ENCODE data around the gene POLA1. TPM values are rescaled to one million over a fixed set of nuclear protein-coding genes. Genes with fewer than 3 reads are reported as not detected.
"Not testable (repeated sequence)": the region's sequence is repeated elsewhere in the genome, so short reads cannot be mapped to it uniquely, and the experiment has no call there.

The POLA1 gene
- total RNA-seq, 1 donor from 2014 or later, result 11.1 TPM

- no peak for TF ChIP-seq CTCF (IDR thresholded peaks at IDR 0.05)
- ATAC-seq, result no peak
Observed at GRCh38 chrX:24860140-24860539, 166.4 kb downstream of the POLA1 start.

GRCh38 chrX:24862343-24862742, 168.6 kb downstream of the POLA1 start:
- H3K36me3 ChIP-seq, result no peaks in the 10 kb centered on the region
- H3K9me3 ChIP-seq, result no peaks in the 10 kb centered on the region
- H3K27ac ChIP-seq, result no peak overlapping the region
- H3K4me3 ChIP-seq, result no peak overlapping the region
- no peak for DNase-seq
- no peak for ATAC-seq
- no peaks in the 10 kb centered on the region for H3K4me1 ChIP-seq
- TF ChIP-seq CTCF (IDR thresholded peaks at IDR 0.05), result no peak
- intact Hi-C loops (cut with DNase I), result no loop called here
- H3K27me3 ChIP-seq, result no peaks in the 10 kb centered on the region

More at GRCh38 chrX:24860140-24860539, 166.4 kb downstream of the POLA1 start:
- DNase-seq, result no peak
- Histone ChIP-seq H3K4me3 (no peak overlapping the region), H3K27ac (no peak overlapping the region), H3K27me3 (no peaks in the 10 kb centered on the region), H3K9me3 (no peaks in the 10 kb centered on the region), H3K36me3 (no peaks in the 10 kb centered on the region), H3K4me1 (no peaks in the 10 kb centered on the region)
- intact Hi-C loops (cut with DNase I), result no loop called here

- not testable (repeated sequence) for H3K4me3 ChIP-seq, ATAC-seq
Observed at GRCh38 chrX:24863779-24864178, 170.1 kb downstream of the POLA1 start.

GRCh38 chrX:24870143-24870542, 176.4 kb downstream of the POLA1 start:
- Histone ChIP-seq H3K4me1 (no peaks in the 10 kb centered on the region), H3K27ac (no peak overlapping the region), H3K36me3 (no peaks in the 10 kb centered on the region), H3K9me3 (no peaks in the 10 kb centered on the region), H3K4me3 (no peak overlapping the region), H3K27me3 (no peaks in the 10 kb centered on the region)
- no peak for TF ChIP-seq CTCF (IDR thresholded peaks at IDR 0.05)
- ATAC-seq (peak; percentile 80), DNase-seq (no peak)
- intact Hi-C loops (cut with DNase I), result no loop called here

More at GRCh38 chrX:24863779-24864178, 170.1 kb downstream of the POLA1 start:
- H3K27me3 ChIP-seq; intact Hi-C loops (cut with DNase I); H3K27ac ChIP-seq; H3K9me3 ChIP-seq; H3K4me1 ChIP-seq; H3K36me3 ChIP-seq; DNase-seq: not testable (repeated sequence)

- no peak for DNase-seq
- no peak for ATAC-seq
- H3K9me3 ChIP-seq, result no peaks in the 10 kb centered on the region
- no peak overlapping the region for H3K4me3 ChIP-seq
- TF ChIP-seq CTCF (IDR thresholded peaks at IDR 0.05), result no peak
- no peaks in the 10 kb centered on the region for H3K27me3 ChIP-seq
- intact Hi-C loops (cut with DNase I), result no loop called here
- H3K27ac ChIP-seq, result no peak overlapping the region
- H3K4me1 ChIP-seq, result no peaks in the 10 kb centered on the region
- H3K36me3 ChIP-seq, result no peaks in the 10 kb centered on the region
Observed at GRCh38 chrX:24874604-24875247, 181.0 kb downstream of the POLA1 start.

- no peak for TF ChIP-seq CTCF (IDR thresholded peaks at IDR 0.05)
- intact Hi-C loops (cut with DNase I), result no loop called here
- H3K27ac ChIP-seq, result no peak overlapping the region
Observed at GRCh38 chrX:24876530-24877287, 183.0 kb downstream of the POLA1 start.

More at GRCh38 chrX:24876530-24877287, 183.0 kb downstream of the POLA1 start:
- no peaks in the 10 kb centered on the region for H3K4me1 ChIP-seq
- ATAC-seq (no peak), DNase-seq (no peak)
- no peaks in the 10 kb centered on the region for H3K36me3 ChIP-seq
- H3K4me3 ChIP-seq, result no peak overlapping the region
- H3K9me3 ChIP-seq, result no peaks in the 10 kb centered on the region
- H3K27me3 ChIP-seq, result no peaks in the 10 kb centered on the region
